CD4-positive, alpha-beta T cell treated with Interferon gamma for 1 hour (primary cell): ENCODE measurements around the gene ARHGAP9.
A peak's percentile ranks its signal among the peaks of the same experiment; 100 is the strongest.
"Not testable (repeated sequence)": the region's sequence is repeated elsewhere in the genome, so short reads cannot be mapped to it uniquely, and the experiment has no call there.

Experiments used
- DNase-seq: peaks from one replicate; pipeline ENCODE4 v3.0.0-alpha.2; 2020

ARHGAP9 gene

GRCh38 chr12:57479376-57480115 lies at the start of gene ARHGAP9:
TSS of gene ARHGAP9 (minus strand) at chr12:57479866. CDS start at chr12:57479406, 460 bp downstream.
- peak; percentile 78 for DNase-seq

- no peak for DNase-seq
Observed at GRCh38 chr12:57528831-57529555, 49.3 kb upstream of the ARHGAP9 start.

GRCh38 chr12:57528176-57528575 lies 48.5 kb upstream of the ARHGAP9 start:
- DNase-seq: no peak

GRCh38 chr12:57527184-57527583 lies 47.5 kb upstream of the ARHGAP9 start:
- no peak for DNase-seq

GRCh38 chr12:57526477-57527126 lies 46.9 kb upstream of the ARHGAP9 start:
- no peak for DNase-seq

GRCh38 chr12:57525615-57526383 lies 46.1 kb upstream of the ARHGAP9 start:
- no peak for DNase-seq

GRCh38 chr12:57524814-57525614 lies 45.3 kb upstream of the ARHGAP9 start:
- no peak for DNase-seq

- DNase-seq: no peak
Observed at GRCh38 chr12:57523706-57524614, 44.3 kb upstream of the ARHGAP9 start.

GRCh38 chr12:57522887-57523705 lies 43.4 kb upstream of the ARHGAP9 start:
- DNase-seq: peak; percentile 62

GRCh38 chr12:57522011-57522886 lies 42.6 kb upstream of the ARHGAP9 start, which contains the start of gene MBD6:
TSS of gene MBD6 (plus strand) at chr12:57522824. CDS start at chr12:57524304, 1,480 bp downstream.
- DNase-seq: peak; percentile 93

- DNase-seq: no peak
Observed at GRCh38 chr12:57521525-57522010, 41.9 kb upstream of the ARHGAP9 start.

GRCh38 chr12:57520053-57520818 lies 40.6 kb upstream of the ARHGAP9 start, which contains the start of gene DDIT3:
TSS of gene DDIT3 (minus strand) at chr12:57520514. CDS start at chr12:57517406, 3,108 bp downstream.
- peak; percentile 100 for DNase-seq

- no peak for DNase-seq
Observed at GRCh38 chr12:57519796-57520052, 40.1 kb upstream of the ARHGAP9 start.

GRCh38 chr12:57518920-57519795 lies 39.5 kb upstream of the ARHGAP9 start:
- no peak for DNase-seq

- no peak for DNase-seq
Observed at GRCh38 chr12:57518176-57518919, 38.7 kb upstream of the ARHGAP9 start.

GRCh38 chr12:57517718-57518117 lies 38.1 kb upstream of the ARHGAP9 start:
- not testable (repeated sequence) for DNase-seq
